WTC11 (cell line): ENCODE results near the gene ERFL.

ENCODE experiments used
- CTCF ChIP-seq: fragments of 200-600 bp; IDR thresholded peaks from 2 replicates; pipeline ENCODE4 v1.8.0; 2022; ENCODE audit warnings: antibody characterized with exemption
- JUN ChIP-seq: sonication (generic); formaldehyde crosslinking; IDR thresholded peaks from 2 replicates; pipeline ENCODE4 v1.8.0; 2023; ENCODE audit warnings: mild to moderate bottlenecking, missing genetic modification reagents
- SMAD4 ChIP-seq: sonication (generic); formaldehyde crosslinking; IDR thresholded peaks from 2 replicates; pipeline ENCODE4 v1.8.0; 2022; ENCODE audit warnings: mild to moderate bottlenecking, missing genetic modification reagents
- ZBTB21 ChIP-seq: sonication (generic); formaldehyde crosslinking; IDR thresholded peaks from 2 replicates; pipeline ENCODE4 v1.8.1; 2023; ENCODE audit warnings: mild to moderate bottlenecking, missing genetic modification reagents, borderline replicate concordance
- ZNF423 ChIP-seq: fragments of 250-450 bp; sonication (Bioruptor Pico); IDR thresholded peaks from 2 replicates; pipeline ENCODE4 v2.1.2; 2022; ENCODE audit warnings: mild to moderate bottlenecking, moderate library complexity

- TF ChIP-seq CTCF (no peak), ZNF423 (CRISPR knock-in tag) (no peak), SMAD4 (CRISPR knock-in tag) (no peak), JUN (CRISPR knock-in tag) (no peak), ZBTB21 (CRISPR knock-in tag) (no peak)
Observed at GRCh38 chr19:41897820-41898219, 30.4 kb downstream of the ERFL start.
